Hepatocyte (in vitro differentiated cells): Measurements from ENCODE around the gene C1orf167. TPM values are rescaled to one million over a fixed set of nuclear protein-coding genes. Genes with fewer than 3 reads are reported as not detected.
A peak's percentile ranks its signal among the peaks of the same experiment; 100 is the strongest.

Experiments used
- DNase-seq: peaks from one replicate; pipeline ENCODE4 v3.0.0-alpha.2; 2016; ENCODE audit warnings: low spot score
- H2AFZ ChIP-seq: fragments of 200-600 bp; sonication (generic); 2 replicates; pipeline ENCODE4 v1.6.0; 2016; ENCODE audit warnings: antibody characterized with exemption, mild to moderate bottlenecking
- H3K27ac ChIP-seq: fragments of 200-600 bp; sonication (generic); 2 replicates; pipeline ENCODE4 v1.5.1; 2016; ENCODE audit warnings: mild to moderate bottlenecking
- H3K27me3 ChIP-seq: fragments of 200-600 bp; sonication (generic); 2 replicates; pipeline ENCODE4 v1.6.1; 2016
- H3K36me3 ChIP-seq: fragments of 200-600 bp; sonication (generic); replicated peaks from 2 replicates; pipeline ENCODE4 v1.5.1; 2016; ENCODE audit warnings: low read depth; ENCODE audit not compliant: insufficient read depth
- H3K4me1 ChIP-seq: fragments of 200-600 bp; sonication (generic); 2 replicates; pipeline ENCODE4 v1.5.1; 2016; ENCODE audit warnings: mild to moderate bottlenecking, moderate library complexity; ENCODE audit not compliant: insufficient read depth
- H3K4me2 ChIP-seq: fragments of 200-600 bp; sonication (generic); 2 replicates; pipeline ENCODE4 v1.6.0; 2016
- H3K4me3 ChIP-seq: fragments of 200-600 bp; sonication (generic); 2 replicates; pipeline ENCODE4 v1.5.1; 2016; ENCODE audit warnings: mild to moderate bottlenecking
- H3K79me2 ChIP-seq: fragments of 200-600 bp; sonication (generic); 2 replicates; pipeline ENCODE4 v1.6.0; 2017; ENCODE audit warnings: mild to moderate bottlenecking
- H3K9me2 ChIP-seq: fragments of 200-600 bp; sonication (generic); replicated peaks from 2 replicates; pipeline ENCODE4 v1.6.0; 2017; ENCODE audit warnings: mild to moderate bottlenecking; ENCODE audit not compliant: insufficient read depth
- H3K9me3 ChIP-seq: fragments of 200-600 bp; sonication (generic); 2 replicates; pipeline ENCODE4 v1.5.1; 2016; ENCODE audit warnings: low read depth, mild to moderate bottlenecking
- H4K20me1 ChIP-seq: fragments of 200-600 bp; sonication (generic); 2 replicates; pipeline ENCODE4 v1.6.0; 2016; ENCODE audit warnings: mild to moderate bottlenecking; ENCODE audit not compliant: insufficient read depth, poor library complexity, severe bottlenecking
- CTCF ChIP-seq: fragments of 200-600 bp; sonication (generic); IDR thresholded peaks from 2 replicates; pipeline ENCODE4 v1.5.1; 2016; ENCODE audit warnings: antibody characterized with exemption, mild to moderate bottlenecking; ENCODE audit not compliant: poor library complexity
- EZH2 ChIP-seq: fragments of 200-600 bp; sonication (generic); IDR thresholded peaks from 2 replicates; pipeline ENCODE4 v1.6.1; 2016; ENCODE audit warnings: antibody characterized with exemption, mild to moderate bottlenecking, borderline replicate concordance
- EZH2phosphoT487 ChIP-seq: fragments of 200-600 bp; sonication (generic); IDR thresholded peaks from one replicate; pipeline ENCODE4 v1.6.1; 2018; ENCODE audit warnings: antibody characterized with exemption, mild to moderate bottlenecking, low read depth, moderate library complexity; ENCODE audit not compliant: unreplicated experiment, severe bottlenecking
- WGBS: methylation state at CpG from one replicate; pipeline ENCODE4 v1.1.6; 2016; ENCODE audit warnings: low lambda C conversion rate; ENCODE audit errors: missing lambda C conversion rate; 5-methylcytosine and 5-hydroxymethylcytosine counted together
- polyA plus RNA-seq: library from polyadenylated mRNA; unstranded; fragments of >200 nt; fragmentation: Nextera tagmentation; extraction: Ambion mirVana; gene quantifications from 2 replicates; pipeline ENCODE4 v1.2.1, GENCODE V29; 2016
- total RNA-seq: library from RNA; depleted of rRNA; stranded (reverse); fragments of >200 nt; gene quantifications from 2 replicates; pipeline ENCODE4 v1.2.3, GENCODE V29; 2014

Gene C1orf167
- total and polyA plus RNA-seq, 2 experiments from 2014 or later: 0.37 TPM; not detected in 1

GRCh38 chr1:11838349-11839272 is 76.6 kb downstream of the C1orf167 start:
- no peaks in the 10 kb centered on the region for H3K36me3 ChIP-seq
- 72% methylated on average over 40 of the region's 40 CpGs for WGBS
- TF ChIP-seq EZH2 (no peak), CTCF (peak; percentile 89), EZH2phosphoT487 (no peak)

More at GRCh38 chr1:11838349-11839272, 76.6 kb downstream of the C1orf167 start:
- DNase-seq: peak; percentile 79
- Histone ChIP-seq H3K79me2 (no peaks in the 10 kb centered on the region), H3K4me3 (no peak overlapping the region), H4K20me1 (peaks cover 7% of the 10 kb centered on the region), H3K4me2 (no peak overlapping the region), H3K27me3 (no peaks in the 10 kb centered on the region), H3K4me1 (peaks cover 16% of the 10 kb centered on the region), H3K9me3 (no peaks in the 10 kb centered on the region), H3K9me2 (no peaks in the 10 kb centered on the region), H2AFZ (no peak overlapping the region), H3K27ac (no peak overlapping the region)

Other genes with a start within 250 kb of the C1orf167 start
- 122 and 134 TPM in 2 replicates for gene FBXO2, start 107.8 kb upstream of the C1orf167 start, total RNA-seq
- 339 and 349 TPM in 2 replicates for gene FBXO2, start 107.8 kb upstream of the C1orf167 start, polyA plus RNA-seq
- 15.9 and 24.8 TPM in 2 replicates for gene FBXO44, start 107.3 kb upstream of the C1orf167 start, total RNA-seq
- gene FBXO44, start 107.3 kb upstream of the C1orf167 start, polyA plus RNA-seq: 37.9 and 41.2 TPM in 2 replicates
- gene FBXO6, start 98.0 kb upstream of the C1orf167 start, total RNA-seq: 19.4 and 21.5 TPM in 2 replicates
- 28.9 and 30.0 TPM in 2 replicates for gene FBXO6, start 98.0 kb upstream of the C1orf167 start, polyA plus RNA-seq
- gene MAD2L2, start 81.0 kb upstream of the C1orf167 start, total RNA-seq: 40.6 and 46.8 TPM in 2 replicates
- 63.2 and 72.7 TPM in 2 replicates for gene MAD2L2, start 81.0 kb upstream of the C1orf167 start, polyA plus RNA-seq
- 0.16 and 0.60 TPM in 2 replicates for gene DRAXIN, start 70.5 kb upstream of the C1orf167 start, total RNA-seq
- gene DRAXIN, start 70.5 kb upstream of the C1orf167 start, polyA plus RNA-seq: 0.28 TPM in 1 of 2 replicates, not detected in the other
- gene AGTRAP, start 26.1 kb upstream of the C1orf167 start, total RNA-seq: 30.5 and 34.2 TPM in 2 replicates
- 71.9 and 77.5 TPM in 2 replicates for gene AGTRAP, start 26.1 kb upstream of the C1orf167 start, polyA plus RNA-seq
- 29.3 and 31.0 TPM in 2 replicates for gene MTHFR, start 43.8 kb downstream of the C1orf167 start, total RNA-seq
- 17.6 and 25.7 TPM in 2 replicates for gene MTHFR, start 43.8 kb downstream of the C1orf167 start, polyA plus RNA-seq
- gene CLCN6, start 44.0 kb downstream of the C1orf167 start, total RNA-seq: 14.1 and 15.3 TPM in 2 replicates
- 23.6 and 34.2 TPM in 2 replicates for gene CLCN6, start 44.0 kb downstream of the C1orf167 start, polyA plus RNA-seq
- not detected in 2 replicates for gene NPPA, start 85.6 kb downstream of the C1orf167 start, total RNA-seq
- gene NPPA, start 85.6 kb downstream of the C1orf167 start, polyA plus RNA-seq: 0.22 and 1.1 TPM in 2 replicates
- 1.6 and 3.9 TPM in 2 replicates for gene NPPB, start 96.8 kb downstream of the C1orf167 start, total RNA-seq
- gene NPPB, start 96.8 kb downstream of the C1orf167 start, polyA plus RNA-seq: 4.3 and 6.7 TPM in 2 replicates
- 63.6 and 73.1 TPM in 2 replicates for gene KIAA2013, start 164.2 kb downstream of the C1orf167 start, total RNA-seq
- 85.1 and 85.5 TPM in 2 replicates for gene KIAA2013, start 164.2 kb downstream of the C1orf167 start, polyA plus RNA-seq
- gene PLOD1, start 172.5 kb downstream of the C1orf167 start, total RNA-seq: 153 and 184 TPM in 2 replicates
- gene PLOD1, start 172.5 kb downstream of the C1orf167 start, polyA plus RNA-seq: 195 and 200 TPM in 2 replicates
- gene MFN2, start 218.3 kb downstream of the C1orf167 start, total RNA-seq: 45.1 and 54.3 TPM in 2 replicates
- 35.1 and 43.1 TPM in 2 replicates for gene MFN2, start 218.3 kb downstream of the C1orf167 start, polyA plus RNA-seq